GM19099 (cell line): ENCODE measurements around the gene ATP6AP1.

Source experiments
- POLR2A ChIP-seq: IDR thresholded peaks from 3 replicates; pipeline ENCODE4 v1.6.1; 2011; ENCODE audit warnings: low read depth; ENCODE audit not compliant: insufficient read length; ENCODE audit errors: extremely low read depth

ATP6AP1 gene

GRCh38 chrX:154398668-154399526 is 29.6 kb upstream of the ATP6AP1 start:
- TF ChIP-seq POLR2A, result no peak

- TF ChIP-seq POLR2A, result no peak
These were observed 28.7 kb upstream of the ATP6AP1 start for GRCh38 chrX:154399527-154400368.

GRCh38 chrX:154401045-154401799 is 27.3 kb upstream of the ATP6AP1 start:
- peak; percentile 47 for TF ChIP-seq POLR2A

GRCh38 chrX:154401918-154402621 is 26.4 kb upstream of the ATP6AP1 start:
- peak; percentile 32 for TF ChIP-seq POLR2A

- TF ChIP-seq POLR2A, result no peak
These were observed 25.8 kb upstream of the ATP6AP1 start for GRCh38 chrX:154402622-154403127.

- no peak for TF ChIP-seq POLR2A
These were observed 25.3 kb upstream of the ATP6AP1 start for GRCh38 chrX:154403192-154403591.

GRCh38 chrX:154403858-154404257 is 24.6 kb upstream of the ATP6AP1 start:
- TF ChIP-seq POLR2A, result no peak

GRCh38 chrX:154404625-154405192 is 23.8 kb upstream of the ATP6AP1 start:
- TF ChIP-seq POLR2A, result no peak

- TF ChIP-seq POLR2A, result no peak
These were observed 19.7 kb upstream of the ATP6AP1 start for GRCh38 chrX:154408659-154409221.

- no peak for TF ChIP-seq POLR2A
These were observed 19.1 kb upstream of the ATP6AP1 start, which contains the start of gene DNASE1L1 for GRCh38 chrX:154409222-154409871. Gene DNASE1L1, minus strand, starts transcription at chrX:154409254. Its CDS starts 3,686 bp downstream, at chrX:154405568.

GRCh38 chrX:154411981-154412340 is 16.5 kb upstream of the ATP6AP1 start:
- TF ChIP-seq POLR2A, result no peak

- TF ChIP-seq POLR2A, result no peak
These were observed 16.0 kb upstream of the ATP6AP1 start for GRCh38 chrX:154412468-154412867.

- TF ChIP-seq POLR2A, result no peak
These were observed 15.3 kb upstream of the ATP6AP1 start for GRCh38 chrX:154413142-154413541.
